KBM-7 (cell line): ENCODE measurements around the gene RND1.
"Not testable (repeated sequence)": the region's sequence is repeated elsewhere in the genome, so short reads cannot be mapped to it uniquely, and the experiment has no call there.

Source experiments
- DNase-seq: peaks from one replicate; pipeline ENCODE4 v3.0.0-alpha.2; 2015
- in situ Hi-C: fragments of 300-500 bp; cut with MboI; formaldehyde crosslinking; loops from 2 replicates; pipeline ENCODE4 v1.14.3; 2020; ENCODE audit warnings: low sequenced_read_pairs, low pct_unique_long_range_greater_than_20kb, mixed read lengths

RND1 gene

GRCh38 chr12:48873096-48873495, 7.4 kb upstream of the RND1 start:
- no peak for DNase-seq
- in situ Hi-C loops: no loop called here

- no peak for DNase-seq
- in situ Hi-C loops: no loop called here
These were observed 3.5 kb upstream of the RND1 start for GRCh38 chr12:48869191-48869590.

- no peak for DNase-seq
- in situ Hi-C loops: no loop called here
These were observed 2.8 kb upstream of the RND1 start for GRCh38 chr12:48868451-48868850.

- in situ Hi-C loops: no loop called here
- no peak for DNase-seq
These were observed 512 bp upstream of the RND1 start for GRCh38 chr12:48866052-48866711.

GRCh38 chr12:48863291-48863690, 2.4 kb downstream of the RND1 start:
- in situ Hi-C loops: no loop called here
- no peak for DNase-seq

- in situ Hi-C loops: no loop called here
- DNase-seq: no peak
These were observed 2.9 kb downstream of the RND1 start for GRCh38 chr12:48862760-48863159.

- in situ Hi-C loops: no loop called here
These were observed 4.6 kb downstream of the RND1 start for GRCh38 chr12:48861111-48861510.

GRCh38 chr12:48860236-48860635, 5.4 kb downstream of the RND1 start:
- DNase-seq, in situ Hi-C loops: not testable (repeated sequence)

More at GRCh38 chr12:48861111-48861510, 4.6 kb downstream of the RND1 start:
- no peak for DNase-seq

GRCh38 chr12:48859607-48860006, 6.1 kb downstream of the RND1 start:
- in situ Hi-C loops: no loop called here
- DNase-seq: no peak

- in situ Hi-C loops: no loop called here
- no peak for DNase-seq
These were observed 7.6 kb downstream of the RND1 start for GRCh38 chr12:48858043-48858442.

GRCh38 chr12:48857278-48857994, 8.2 kb downstream of the RND1 start:
- DNase-seq: no peak
- in situ Hi-C loops: no loop called here

GRCh38 chr12:48856379-48856778, 9.3 kb downstream of the RND1 start:
- in situ Hi-C loops: no loop called here
- DNase-seq: no peak

GRCh38 chr12:48854932-48855331, 10.7 kb downstream of the RND1 start:
- in situ Hi-C loops, DNase-seq: not testable (repeated sequence)

GRCh38 chr12:48854488-48854887, 11.2 kb downstream of the RND1 start:
- no peak for DNase-seq
- in situ Hi-C loops: no loop called here

- DNase-seq: peak; percentile 97
- in situ Hi-C loops: no loop called here
These were observed 12.7 kb downstream of the RND1 start for GRCh38 chr12:48852734-48853688.

GRCh38 chr12:48851883-48852733, 13.6 kb downstream of the RND1 start, which contains the start of gene DDX23:
TSS of gene DDX23 (minus strand) at chr12:48852163. CDS start at chr12:48845782, 6,381 bp downstream.
- in situ Hi-C loops: no loop called here
- peak; percentile 98 for DNase-seq

GRCh38 chr12:48842021-48842420, 23.6 kb downstream of the RND1 start:
- DNase-seq, in situ Hi-C loops: not testable (repeated sequence)

GRCh38 chr12:48838048-48838447, 27.6 kb downstream of the RND1 start:
- in situ Hi-C loops: no loop called here
- DNase-seq: no peak
